ENCODE measurements around the gene PDE11A.

DNA sequence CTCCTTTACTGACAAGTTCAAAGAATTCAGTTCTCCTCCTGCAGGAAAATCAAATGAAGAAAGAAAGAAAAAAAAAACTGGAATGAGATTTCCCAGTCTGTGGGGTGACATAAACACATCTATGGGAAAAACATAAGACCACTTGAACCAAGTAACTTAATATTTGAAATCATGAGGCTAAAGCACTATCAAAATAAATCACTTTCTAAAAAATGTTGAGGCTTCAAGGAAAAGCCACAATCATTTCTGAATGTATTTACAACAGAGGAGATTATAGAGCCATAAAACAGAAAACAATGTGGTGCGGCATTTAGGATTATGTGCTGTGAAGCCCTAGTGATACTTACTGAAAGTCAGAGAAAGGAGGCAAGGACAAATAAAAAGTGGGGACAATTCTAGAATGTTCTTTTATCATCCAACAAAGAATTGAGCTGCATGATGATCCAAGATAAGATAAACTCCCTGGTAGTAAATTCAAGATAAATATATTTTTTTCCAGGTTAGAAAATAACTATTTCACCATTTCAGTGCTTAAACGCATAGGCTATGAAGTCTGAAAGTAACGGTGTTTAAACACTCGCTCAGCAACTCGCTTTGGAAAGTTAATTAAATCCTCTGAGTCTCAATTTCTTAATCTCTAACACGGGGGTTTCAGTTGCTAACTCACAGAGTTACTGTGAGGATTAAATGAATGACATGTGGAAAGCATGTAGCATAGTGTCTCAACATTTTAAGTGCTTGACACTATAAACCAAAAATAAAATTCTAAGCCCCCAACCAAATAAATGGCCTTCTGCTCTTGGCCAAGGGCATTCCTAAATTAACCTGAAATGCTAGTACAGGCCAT is 391.5 kb downstream of the PDE11A start:
- TF ChIP-seq CTCF (IDR thresholded peaks at IDR 0.05) (no peak), POLR2AphosphoS5 (IDR thresholded peaks at IDR 0.05) (no peak), POLR2A (IDR thresholded peaks at IDR 0.05; ENCODE audit: low read depth) (no peak), EP300 (IDR thresholded peaks at IDR 0.05) (no peak)
